Measurements from ENCODE around the gene RAF1.
"Not testable (repeated sequence)": the region's sequence is repeated elsewhere in the genome, so short reads cannot be mapped to it uniquely, and the experiment has no call there.

RAF1 gene

GRCh38 chr3:12633108-12633507, 30.8 kb downstream of the RAF1 start:
- no peak for DNase-seq

GRCh38 chr3:12632523-12632922, 31.4 kb downstream of the RAF1 start:
- no peak for DNase-seq

GRCh38 chr3:12630843-12631242, 33.1 kb downstream of the RAF1 start:
- not testable (repeated sequence) for DNase-seq

GRCh38 chr3:12630292-12630691, 33.6 kb downstream of the RAF1 start:
- no peak for DNase-seq

- peak; percentile 48 for DNase-seq
Measured at GRCh38 chr3:12629560-12629959, 34.4 kb downstream of the RAF1 start.

GRCh38 chr3:12628813-12629212, 35.1 kb downstream of the RAF1 start:
- no peak for DNase-seq

GRCh38 chr3:12627370-12627769, 36.5 kb downstream of the RAF1 start:
- no peak for DNase-seq

GRCh38 chr3:12624964-12625363, 39.0 kb downstream of the RAF1 start:
- not testable (repeated sequence) for DNase-seq

- DNase-seq, result no peak
Measured at GRCh38 chr3:12624056-12624455, 39.9 kb downstream of the RAF1 start.

GRCh38 chr3:12622335-12622734, 41.6 kb downstream of the RAF1 start:
- no peak for DNase-seq

- no peak for DNase-seq
Measured at GRCh38 chr3:12620729-12621128, 43.2 kb downstream of the RAF1 start.

- no peak for DNase-seq
Measured at GRCh38 chr3:12620305-12620704, 43.6 kb downstream of the RAF1 start.

GRCh38 chr3:12618426-12618825, 45.5 kb downstream of the RAF1 start:
- DNase-seq, result no peak

- no peak for DNase-seq
Measured at GRCh38 chr3:12615266-12615665, 48.7 kb downstream of the RAF1 start.

GRCh38 chr3:12613250-12613649, 50.7 kb downstream of the RAF1 start:
- no peak for DNase-seq

- DNase-seq, result no peak
Measured at GRCh38 chr3:12612514-12613226, 51.2 kb downstream of the RAF1 start.

GRCh38 chr3:12611117-12611516, 52.8 kb downstream of the RAF1 start:
- DNase-seq, result no peak

- DNase-seq, result no peak
Measured at GRCh38 chr3:12608376-12608775, 55.5 kb downstream of the RAF1 start.

GRCh38 chr3:12603969-12604368, 59.9 kb downstream of the RAF1 start:
- DNase-seq, result no peak

GRCh38 chr3:12601072-12601471, 62.8 kb downstream of the RAF1 start:
- DNase-seq, result no peak

- no peak for DNase-seq
Measured at GRCh38 chr3:12598890-12599289, 65.0 kb downstream of the RAF1 start.

GRCh38 chr3:12593473-12593872, 70.4 kb downstream of the RAF1 start:
- no peak for DNase-seq

- no peak for DNase-seq
Measured at GRCh38 chr3:12591997-12592715, 71.8 kb downstream of the RAF1 start.

- no peak for DNase-seq
Measured at GRCh38 chr3:12591456-12591855, 72.5 kb downstream of the RAF1 start.

- no peak for DNase-seq
Measured at GRCh38 chr3:12590096-12590495, 73.8 kb downstream of the RAF1 start.
